A375 (cell line): Measurements from ENCODE around the gene PEX13. TPM values are rescaled to one million over a fixed set of nuclear protein-coding genes. Genes with fewer than 3 reads are reported as not detected.

Experiments
- small RNA-seq: library from RNA; depleted of rRNA; stranded (forward); fragments of <200 nt; gene quantifications from one replicate; pipeline ENCODE3, GENCODE V24; 2014
- total RNA-seq: library from RNA; depleted of rRNA; stranded (reverse); fragments of >200 nt; shearing (Covaris generic); gene quantifications from 2 replicates; pipeline ENCODE4 v1.2.3, GENCODE V29; 2014; rRNA removed

Gene PEX13
- 12.7 and 15.8 TPM in 2 replicates for total RNA-seq

GRCh38 chr2:61017556-61018317 is at the start of gene PEX13, which contains the start of gene PUS10:
PEX13 (plus strand) TSS chr2:61017720; CDS start chr2:61017760, 40 bp downstream.
PUS10 (minus strand) TSS chr2:61018255; CDS start chr2:61011890, 6,365 bp downstream.

GRCh38 chr2:61065714-61066709 is 48.5 kb downstream of the PEX13 start, which contains the start of gene SANBR:
SANBR (plus strand) TSS chr2:61065871; CDS start chr2:61070351, 4,480 bp downstream.

Small RNAs within 50 kb of the gene (small RNA-seq; reads per million reads assigned to genes)
- not detected for gene RNA5SP95

Other genes starting within 250 kb of the PEX13 start
- gene REL, start 136.1 kb upstream of the PEX13 start, total RNA-seq: 8.9 and 9.0 TPM in 2 replicates
- 1.7 and 2.1 TPM in 2 replicates for gene PUS10, start 535 bp downstream of the PEX13 start, total RNA-seq
- 3.2 and 3.8 TPM in 2 replicates for gene SANBR, start 48.2 kb downstream of the PEX13 start, total RNA-seq
- gene C2orf74, start 144.5 kb downstream of the PEX13 start, total RNA-seq: 23.5 and 30.6 TPM in 2 replicates